Endothelial cell (in vitro differentiated cells): ENCODE measurements around the gene WT1. TPM values are rescaled to one million over a fixed set of nuclear protein-coding genes. Genes with fewer than 3 reads are reported as not detected.

Experiments
- DNase-seq: peaks from one replicate; pipeline ENCODE4 v3.0.0; 2021; ENCODE audit warnings: low spot score
- H3K27ac Mint-ChIP-seq: one replicate; pipeline ENCODE4 v1.8.0; 2021; ENCODE audit warnings: mixed read lengths, inconsistent platforms; ENCODE audit not compliant: unreplicated experiment
- H3K27me3 Mint-ChIP-seq: one replicate; pipeline ENCODE4 v1.8.0; 2021; ENCODE audit warnings: mild to moderate bottlenecking, moderate library complexity, mixed read lengths, inconsistent platforms; ENCODE audit not compliant: unreplicated experiment
- H3K36me3 Mint-ChIP-seq: one replicate; pipeline ENCODE4 v1.8.0; 2021; ENCODE audit warnings: mild to moderate bottlenecking, low read depth, mixed read lengths, inconsistent platforms; ENCODE audit not compliant: unreplicated experiment
- H3K4me1 Mint-ChIP-seq: one replicate; pipeline ENCODE4 v1.8.0; 2021; ENCODE audit warnings: mild to moderate bottlenecking, mixed read lengths, inconsistent platforms; ENCODE audit not compliant: unreplicated experiment
- H3K4me3 Mint-ChIP-seq: one replicate; pipeline ENCODE4 v1.8.0; 2021; ENCODE audit warnings: mild to moderate bottlenecking, mixed read lengths, inconsistent platforms; ENCODE audit not compliant: unreplicated experiment
- H3K9me3 Mint-ChIP-seq: one replicate; pipeline ENCODE4 v1.8.0; 2021; ENCODE audit warnings: mixed read lengths, inconsistent platforms; ENCODE audit not compliant: unreplicated experiment
- total RNA-seq: library from RNA; stranded (reverse); fragmentation: NEBNext Ultra II Directional; extraction: Animal tissue kit (Norgen Biotek cat#: 25700); gene quantifications from one replicate; pipeline ENCODE4 v1.2.1, GENCODE V29; 2021; ENCODE audit not compliant: unreplicated experiment
- TF ChIP-seq, protein P1 (sequence below): fragments of 200-600 bp; sonication (generic); IDR thresholded peaks from one replicate; pipeline ENCODE4 v1.5.0; 2021; ENCODE audit warnings: antibody characterized with exemption; ENCODE audit not compliant: unreplicated experiment

WT1 gene
- total RNA-seq, 1 donor from 2014 or later: not detected

DNA sequence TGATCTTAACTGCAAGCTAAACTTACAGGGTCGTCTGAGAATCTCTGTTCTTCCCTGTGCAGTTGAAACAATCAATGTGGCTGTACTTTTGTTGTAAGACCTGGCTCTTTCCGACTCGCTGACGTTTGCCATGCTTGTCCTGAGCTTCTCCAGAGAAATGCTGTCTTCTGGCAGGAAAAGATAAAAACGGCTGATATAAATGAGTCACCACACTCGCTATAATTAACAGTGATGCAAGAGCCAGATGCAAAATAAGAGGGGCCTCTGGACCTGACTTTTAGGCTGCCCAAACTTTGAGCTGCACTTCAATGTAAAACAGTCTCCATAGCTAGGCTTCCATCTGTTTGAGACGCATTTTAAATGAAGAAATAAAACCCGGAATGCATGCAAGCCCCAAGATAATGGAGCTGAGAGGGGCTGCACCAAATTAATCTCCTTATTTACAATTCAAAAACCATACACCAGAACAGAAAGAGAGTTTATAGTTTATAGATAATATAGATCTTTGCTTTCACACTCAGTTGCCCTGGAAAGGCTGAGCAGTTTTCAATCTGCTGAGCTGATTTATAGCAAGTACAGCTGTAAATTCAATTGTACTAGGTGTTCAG is 48.5 kb downstream of the WT1 start:
- Mint-ChIP-seq H3K4me1 (peaks cover 9% of the 10 kb centered on the region), H3K9me3 (no peaks in the 10 kb centered on the region), H3K27me3 (no peaks in the 10 kb centered on the region), H3K4me3 (no peak overlapping the region), H3K36me3 (no peaks in the 10 kb centered on the region), H3K27ac (no peak overlapping the region)
- DNase-seq: no peak
- TF ChIP-seq, protein P1, sequence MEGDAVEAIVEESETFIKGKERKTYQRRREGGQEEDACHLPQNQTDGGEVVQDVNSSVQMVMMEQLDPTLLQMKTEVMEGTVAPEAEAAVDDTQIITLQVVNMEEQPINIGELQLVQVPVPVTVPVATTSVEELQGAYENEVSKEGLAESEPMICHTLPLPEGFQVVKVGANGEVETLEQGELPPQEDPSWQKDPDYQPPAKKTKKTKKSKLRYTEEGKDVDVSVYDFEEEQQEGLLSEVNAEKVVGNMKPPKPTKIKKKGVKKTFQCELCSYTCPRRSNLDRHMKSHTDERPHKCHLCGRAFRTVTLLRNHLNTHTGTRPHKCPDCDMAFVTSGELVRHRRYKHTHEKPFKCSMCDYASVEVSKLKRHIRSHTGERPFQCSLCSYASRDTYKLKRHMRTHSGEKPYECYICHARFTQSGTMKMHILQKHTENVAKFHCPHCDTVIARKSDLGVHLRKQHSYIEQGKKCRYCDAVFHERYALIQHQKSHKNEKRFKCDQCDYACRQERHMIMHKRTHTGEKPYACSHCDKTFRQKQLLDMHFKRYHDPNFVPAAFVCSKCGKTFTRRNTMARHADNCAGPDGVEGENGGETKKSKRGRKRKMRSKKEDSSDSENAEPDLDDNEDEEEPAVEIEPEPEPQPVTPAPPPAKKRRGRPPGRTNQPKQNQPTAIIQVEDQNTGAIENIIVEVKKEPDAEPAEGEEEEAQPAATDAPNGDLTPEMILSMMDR: no peak

- TF ChIP-seq, protein P1: no peak
- Mint-ChIP-seq H3K27ac (no peak overlapping the region), H3K9me3 (no peaks in the 10 kb centered on the region), H3K36me3 (no peaks in the 10 kb centered on the region), H3K27me3 (no peaks in the 10 kb centered on the region), H3K4me1 (peaks cover 9% of the 10 kb centered on the region), H3K4me3 (no peak overlapping the region)
- DNase-seq: peak; percentile 31
Observed at GRCh38 chr11:32385998-32386397, 49.3 kb downstream of the WT1 start.

DNA sequence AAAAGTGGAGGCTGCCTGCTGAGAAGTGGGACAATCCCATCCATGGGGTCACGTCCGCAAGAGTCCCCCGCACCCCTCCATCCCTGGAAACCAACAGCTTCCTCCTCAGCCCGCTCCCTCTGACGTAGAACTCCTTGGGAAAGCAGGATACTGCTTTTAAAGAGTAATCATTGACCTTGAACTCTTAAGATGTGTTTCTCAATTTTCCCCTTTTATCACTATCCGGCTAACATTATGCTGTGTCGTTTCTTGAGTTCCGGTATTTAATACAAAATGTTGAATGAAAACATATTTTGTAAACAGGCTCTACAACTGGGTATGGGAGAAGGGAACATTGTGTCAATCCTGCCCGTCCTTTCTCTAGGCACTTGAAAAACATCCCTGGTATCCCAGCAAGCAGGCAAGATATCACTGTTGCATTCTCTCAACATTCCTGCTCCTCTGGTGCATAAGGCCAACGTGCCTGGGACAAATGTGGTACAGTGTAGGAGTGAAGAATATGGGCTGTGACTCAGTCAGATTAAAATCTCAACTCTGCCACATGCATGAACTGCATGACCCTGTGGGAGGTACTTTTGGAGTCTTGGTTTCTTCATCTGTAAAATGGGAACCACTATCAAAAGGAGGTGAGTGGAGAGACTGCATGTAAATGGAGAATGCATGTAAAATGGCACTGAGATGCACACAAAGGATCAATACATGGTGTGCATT is 52.8 kb downstream of the WT1 start:
- DNase-seq: no peak
- Mint-ChIP-seq H3K27me3 (peaks cover 1% of the 10 kb centered on the region), H3K4me1 (peaks cover 4% of the 10 kb centered on the region), H3K9me3 (no peaks in the 10 kb centered on the region), H3K36me3 (no peaks in the 10 kb centered on the region), H3K27ac (no peak overlapping the region), H3K4me3 (no peak overlapping the region)
- TF ChIP-seq, protein P1: no peak

- no peak overlapping the region for H3K27ac Mint-ChIP-seq
- H3K4me1 Mint-ChIP-seq: peaks cover 4% of the 10 kb centered on the region
- H3K9me3 Mint-ChIP-seq: no peaks in the 10 kb centered on the region
Observed at GRCh38 chr11:32381179-32381578, 54.2 kb downstream of the WT1 start.

More at GRCh38 chr11:32381179-32381578, 54.2 kb downstream of the WT1 start:
- Mint-ChIP-seq H3K4me3 (no peak overlapping the region), H3K36me3 (no peaks in the 10 kb centered on the region), H3K27me3 (peaks cover 1% of the 10 kb centered on the region)
- TF ChIP-seq, protein P1: no peak
- DNase-seq: no peak
